Ramos (cell line): ENCODE measurements around the gene GALNT10.

Source experiments
- in situ Hi-C: fragments of 300-500 bp; cut with MboI; formaldehyde crosslinking; loops from one replicate; pipeline ENCODE4 v1.14.3; 2022; ENCODE audit warnings: low sequenced_read_pairs; ENCODE audit not compliant: unreplicated experiment

The GALNT10 gene

GRCh38 chr5:154223320-154223719, 32.8 kb downstream of the GALNT10 start:
- in situ Hi-C loops = no loop called here

- in situ Hi-C loops = no loop called here
These were observed 36.6 kb downstream of the GALNT10 start for GRCh38 chr5:154227090-154227489.

GRCh38 chr5:154228696-154229095, 38.2 kb downstream of the GALNT10 start:
- in situ Hi-C loops = no loop called here

GRCh38 chr5:154230526-154230925, 40.0 kb downstream of the GALNT10 start:
- in situ Hi-C loops = no loop called here

- in situ Hi-C loops = no loop called here
These were observed 44.0 kb downstream of the GALNT10 start for GRCh38 chr5:154234551-154234950.

GRCh38 chr5:154236011-154236410, 45.5 kb downstream of the GALNT10 start:
- in situ Hi-C loops = no loop called here

- in situ Hi-C loops = no loop called here
These were observed 46.2 kb downstream of the GALNT10 start for GRCh38 chr5:154236536-154237375.

- in situ Hi-C loops = no loop called here
These were observed 46.8 kb downstream of the GALNT10 start for GRCh38 chr5:154237376-154237743.

GRCh38 chr5:154237946-154238345, 47.4 kb downstream of the GALNT10 start:
- in situ Hi-C loops = no loop called here

GRCh38 chr5:154238776-154239481, 48.4 kb downstream of the GALNT10 start:
- in situ Hi-C loops = no loop called here

GRCh38 chr5:154240595-154240994, 50.1 kb downstream of the GALNT10 start:
- in situ Hi-C loops = no loop called here

- in situ Hi-C loops = no loop called here
These were observed 50.5 kb downstream of the GALNT10 start for GRCh38 chr5:154241021-154241420.

GRCh38 chr5:154242442-154242841, 51.9 kb downstream of the GALNT10 start:
- in situ Hi-C loops = no loop called here

- in situ Hi-C loops = no loop called here
These were observed 52.4 kb downstream of the GALNT10 start for GRCh38 chr5:154242964-154243376.

GRCh38 chr5:154243736-154244135, 53.2 kb downstream of the GALNT10 start:
- in situ Hi-C loops = no loop called here

- in situ Hi-C loops = no loop called here
These were observed 53.9 kb downstream of the GALNT10 start for GRCh38 chr5:154244476-154244875.

- in situ Hi-C loops = no loop called here
These were observed 58.2 kb downstream of the GALNT10 start for GRCh38 chr5:154248691-154249090.

- in situ Hi-C loops = no loop called here
These were observed 59.3 kb downstream of the GALNT10 start for GRCh38 chr5:154249826-154250225.

- in situ Hi-C loops = no loop called here
These were observed 61.0 kb downstream of the GALNT10 start for GRCh38 chr5:154251529-154251928.

- in situ Hi-C loops = no loop called here
These were observed 63.3 kb downstream of the GALNT10 start for GRCh38 chr5:154253807-154254206.

- in situ Hi-C loops = no loop called here
These were observed 64.4 kb downstream of the GALNT10 start for GRCh38 chr5:154254896-154255295.

GRCh38 chr5:154257046-154257445, 66.5 kb downstream of the GALNT10 start:
- in situ Hi-C loops = no loop called here
